Esophagus squamous epithelium (tissue), 5 donors: Measurements from ENCODE around the gene PLEKHG4B. TPM values are rescaled to one million over a fixed set of nuclear protein-coding genes. Genes with fewer than 3 reads are reported as not detected.

Source experiments
- DNase-seq: peaks from one replicate; lab custom pipeline; 2025; lab: John Stamatoyannopoulos, UW
- H3K27ac ChIP-seq, 4 donors: fragments of 200-600 bp; sonication (generic); one replicate each; pipeline ENCODE4 v1.5.1; 2016 to 2019; ENCODE audit warnings: mild to moderate bottlenecking in 1 of 4
- H3K27me3 ChIP-seq, 4 donors: fragments of 200-600 bp; sonication (generic); 1 replicate in 3 of 4; 2 replicates in 1 of 4; pipeline versions ENCODE4 v1.5.1 to v1.6.0; 2017 to 2021; ENCODE audit warnings: antibody characterized with exemption in 1 of 4
- H3K36me3 ChIP-seq, 3 donors: fragments of 200-600 bp; sonication (generic); one replicate each; pipeline ENCODE4 v1.5.1; 2016 to 2019
- H3K4me1 ChIP-seq, 3 donors: fragments of 200-600 bp; sonication (generic); one replicate each; pipeline ENCODE4 v1.5.1; 2017 to 2019
- H3K4me3 ChIP-seq, 4 donors: fragments of 200-600 bp; sonication (generic); 1 replicate in 3 of 4; 2 replicates in 1 of 4; pipeline ENCODE4 v1.5.1; 2016 to 2019; ENCODE audit warnings: mild to moderate bottlenecking in 2 of 4, moderate library complexity in 1 of 4
- H3K9me3 ChIP-seq, 3 donors: fragments of 200-600 bp; sonication (generic); one replicate each; pipeline ENCODE4 v1.5.1; 2016 to 2019
- POLR2A ChIP-seq, 4 donors: fragments of 450-650 bp; IDR thresholded peaks; one replicate each; pipeline ENCODE4 v1.6.1; 2017; ENCODE audit warnings: antibody characterized with exemption in 4 of 4, mild to moderate bottlenecking in 4 of 4, moderate library complexity in 3 of 4
- WGBS, 2 donors: methylation state at CpG; one replicate each; pipeline ENCODE4 v1.1.5; 2018; 5-methylcytosine and 5-hydroxymethylcytosine counted together
- intact Hi-C: fragments of 100-400 bp; cut with DNase I; formaldehyde crosslinking; loops from one replicate; pipeline ENCODE4 v1.15.0; 2022
- total RNA-seq, 4 donors: library from RNA; depleted of rRNA; stranded (reverse); fragments of >200 nt; gene quantifications; one replicate each; pipeline ENCODE4 v1.1.0, GENCODE V29; 2016
- TF ChIP-seq, protein P1 (sequence below), 6 experiments: fragments of 450-650 bp in 4 of 6; fragments of 200-600 bp in 2 of 6; sonication (generic) in 2 of 6; IDR thresholded peaks; one replicate each; pipeline ENCODE4 v1.5.1; 2016 to 2019; ENCODE audit warnings: antibody characterized with exemption in 6 of 6, mild to moderate bottlenecking in 4 of 6, moderate library complexity in 4 of 6
- donor health status: DM: yes; HTN: yes; CAD: no.

Gene PLEKHG4B
- total RNA-seq, 4 donors from 2014 or later, result 0.12 to 1.2 (median 0.21) TPM

- Histone ChIP-seq H3K4me3 (no peak overlapping the region), H3K27ac (no peak overlapping the region), H3K27me3 (peaks cover 0 to 49% (median 0%) of the 10 kb centered on the region in 4 donors), H3K4me1 (no peaks in the 10 kb centered on the region), H3K36me3 (no peaks in the 10 kb centered on the region), H3K9me3 (no peaks in the 10 kb centered on the region)
- DNase-seq, result no peak
- no CpG with 5 or more reads among the region's 6 CpGs for WGBS, 2 donors
- intact Hi-C loops, result no loop called here
- TF ChIP-seq POLR2A (IDR thresholded peaks at IDR 0.05), result no peak
- TF ChIP-seq, protein P1, sequence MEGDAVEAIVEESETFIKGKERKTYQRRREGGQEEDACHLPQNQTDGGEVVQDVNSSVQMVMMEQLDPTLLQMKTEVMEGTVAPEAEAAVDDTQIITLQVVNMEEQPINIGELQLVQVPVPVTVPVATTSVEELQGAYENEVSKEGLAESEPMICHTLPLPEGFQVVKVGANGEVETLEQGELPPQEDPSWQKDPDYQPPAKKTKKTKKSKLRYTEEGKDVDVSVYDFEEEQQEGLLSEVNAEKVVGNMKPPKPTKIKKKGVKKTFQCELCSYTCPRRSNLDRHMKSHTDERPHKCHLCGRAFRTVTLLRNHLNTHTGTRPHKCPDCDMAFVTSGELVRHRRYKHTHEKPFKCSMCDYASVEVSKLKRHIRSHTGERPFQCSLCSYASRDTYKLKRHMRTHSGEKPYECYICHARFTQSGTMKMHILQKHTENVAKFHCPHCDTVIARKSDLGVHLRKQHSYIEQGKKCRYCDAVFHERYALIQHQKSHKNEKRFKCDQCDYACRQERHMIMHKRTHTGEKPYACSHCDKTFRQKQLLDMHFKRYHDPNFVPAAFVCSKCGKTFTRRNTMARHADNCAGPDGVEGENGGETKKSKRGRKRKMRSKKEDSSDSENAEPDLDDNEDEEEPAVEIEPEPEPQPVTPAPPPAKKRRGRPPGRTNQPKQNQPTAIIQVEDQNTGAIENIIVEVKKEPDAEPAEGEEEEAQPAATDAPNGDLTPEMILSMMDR (IDR thresholded peaks at IDR 0.05), result no peak
These were observed 15.6 kb downstream of the PLEKHG4B start for GRCh38 chr5:107526-107925.

GRCh38 chr5:109826-110225 lies 17.9 kb downstream of the PLEKHG4B start:
- no peak overlapping the region for H3K4me3 ChIP-seq
- TF ChIP-seq, protein P1 (IDR thresholded peaks at IDR 0.05), result no peak
- no peak for TF ChIP-seq POLR2A (IDR thresholded peaks at IDR 0.05)
- WGBS, 2 donors, result 89 to 91% methylated on average over 14 of the region's 14 CpGs
- H3K36me3 ChIP-seq, result no peaks in the 10 kb centered on the region
- no peaks in the 10 kb centered on the region for H3K9me3 ChIP-seq
- intact Hi-C loops, result no loop called here
- H3K4me1 ChIP-seq, result no peaks in the 10 kb centered on the region
- peaks cover 0 to 35% (median 0%) of the 10 kb centered on the region in 4 donors for H3K27me3 ChIP-seq
- no peak overlapping the region for H3K27ac ChIP-seq
- no peak for DNase-seq

- TF ChIP-seq, protein P1 (IDR thresholded peaks at IDR 0.05), result no peak
- no peak for TF ChIP-seq POLR2A (IDR thresholded peaks at IDR 0.05)
- DNase-seq, result no peak
- no peak overlapping the region for H3K27ac ChIP-seq
- no peaks in the 10 kb centered on the region for H3K36me3 ChIP-seq
- H3K4me3 ChIP-seq, result no peak overlapping the region
- WGBS, 2 donors, result 80 to 86% methylated on average over 24 to 26 of the region's 26 CpGs
- H3K27me3 ChIP-seq, result peaks cover 0 to 29% (median 0%) of the 10 kb centered on the region in 4 donors
- H3K4me1 ChIP-seq, result no peaks in the 10 kb centered on the region
- H3K9me3 ChIP-seq, result no peaks in the 10 kb centered on the region
- intact Hi-C loops, result no loop called here
These were observed 18.4 kb downstream of the PLEKHG4B start for GRCh38 chr5:110270-110888.

GRCh38 chr5:111171-111570 lies 19.2 kb downstream of the PLEKHG4B start:
- Histone ChIP-seq H3K36me3 (no peaks in the 10 kb centered on the region), H3K27ac (no peak overlapping the region), H3K27me3 (peaks cover 0 to 21% (median 0%) of the 10 kb centered on the region in 4 donors), H3K4me3 (no peak overlapping the region), H3K4me1 (no peaks in the 10 kb centered on the region), H3K9me3 (no peaks in the 10 kb centered on the region)
- intact Hi-C loops, result no loop called here
- no peak for TF ChIP-seq POLR2A (IDR thresholded peaks at IDR 0.05)
- TF ChIP-seq, protein P1 (IDR thresholded peaks at IDR 0.05), result no peak
- no peak for DNase-seq
- WGBS, 2 donors, result 90% methylated on average over 2 of the region's 5 CpGs; no CpG with 5 or more reads in 1 of the 2 donors

GRCh38 chr5:119486-120097 lies 27.6 kb downstream of the PLEKHG4B start:
- H3K4me3 ChIP-seq, result no peak overlapping the region
- H3K27me3 ChIP-seq, result no peaks in the 10 kb centered on the region
- TF ChIP-seq POLR2A (IDR thresholded peaks at IDR 0.05), result no peak
- TF ChIP-seq, protein P1 (IDR thresholded peaks at IDR 0.05), result no peak
- H3K4me1 ChIP-seq, result no peaks in the 10 kb centered on the region
- no peaks in the 10 kb centered on the region for H3K36me3 ChIP-seq
- intact Hi-C loops, result no loop called here
- WGBS, 2 donors, result 83 to 92% methylated on average over 5 of the region's 5 CpGs
- no peak for DNase-seq
- peaks cover 0 to 7% (median 0%) of the 10 kb centered on the region in 3 donors for H3K9me3 ChIP-seq
- no peak overlapping the region for H3K27ac ChIP-seq
